ENCODE results near the gene CCDC195. TPM values are rescaled to one million over a fixed set of nuclear protein-coding genes. Genes with fewer than 3 reads are reported as not detected.

The CCDC195 gene, protein sequence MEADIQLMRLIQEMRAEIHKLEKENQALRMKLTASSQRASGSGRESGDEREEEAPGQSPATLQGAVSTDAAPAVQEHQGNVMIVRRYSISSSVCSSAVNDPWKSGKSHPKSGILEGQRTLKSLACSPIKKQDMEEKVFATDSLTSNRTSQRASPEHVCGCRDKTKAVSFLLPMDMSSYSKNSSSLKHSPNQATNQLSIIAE
- not detected for total RNA-seq
- long read RNA-seq, result 0 reads

- intact Hi-C loops (cut with DNase I), result no loop called here
- ATAC-seq, result no peak
- DNase-seq, result no peak
Observed at GRCh38 chr2:224716201-224716600, at the start of gene CCDC195. CCDC195 (minus strand) TSS chr2:224716365; CDS start chr2:224716365, 0 bp downstream.

- DNase-seq (no peak), ATAC-seq (no peak)
- intact Hi-C loops (cut with DNase I), result no loop called here
Observed at GRCh38 chr2:224764565-224765236, 48.5 kb upstream of the CCDC195 start.

DNA sequence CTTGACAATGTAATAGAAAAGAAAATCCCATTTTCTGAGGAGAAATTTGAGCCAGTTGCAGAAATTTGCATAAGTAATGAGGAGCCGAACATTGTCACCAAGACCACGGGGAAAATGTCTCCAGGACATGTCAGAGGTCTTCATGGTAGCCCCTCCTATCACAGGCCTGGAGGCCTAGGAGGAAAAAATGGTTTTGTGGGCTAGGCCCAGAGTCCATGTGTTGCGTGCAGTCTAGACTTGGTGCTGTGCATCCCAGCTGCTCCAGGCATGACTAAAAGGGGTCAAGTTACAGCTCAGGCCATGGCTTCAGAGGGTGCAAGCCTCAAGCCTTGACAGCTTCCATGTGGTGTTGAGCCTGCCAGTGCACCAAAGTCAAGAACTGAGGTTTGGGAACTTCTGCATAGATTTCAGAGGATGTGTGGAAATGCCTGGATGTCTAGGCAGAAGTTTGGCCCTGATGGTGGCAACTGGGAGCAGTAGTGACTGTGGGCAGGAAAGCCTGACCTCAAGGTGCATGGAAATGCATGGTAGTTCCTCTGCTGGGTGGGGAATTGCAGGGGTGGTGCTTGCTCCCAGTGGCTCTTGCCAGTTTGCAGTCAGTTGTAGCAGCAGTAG is 41.9 kb upstream of the CCDC195 start:
- ATAC-seq (no peak), DNase-seq (no peak)
- intact Hi-C loops (cut with DNase I), result no loop called here

DNA sequence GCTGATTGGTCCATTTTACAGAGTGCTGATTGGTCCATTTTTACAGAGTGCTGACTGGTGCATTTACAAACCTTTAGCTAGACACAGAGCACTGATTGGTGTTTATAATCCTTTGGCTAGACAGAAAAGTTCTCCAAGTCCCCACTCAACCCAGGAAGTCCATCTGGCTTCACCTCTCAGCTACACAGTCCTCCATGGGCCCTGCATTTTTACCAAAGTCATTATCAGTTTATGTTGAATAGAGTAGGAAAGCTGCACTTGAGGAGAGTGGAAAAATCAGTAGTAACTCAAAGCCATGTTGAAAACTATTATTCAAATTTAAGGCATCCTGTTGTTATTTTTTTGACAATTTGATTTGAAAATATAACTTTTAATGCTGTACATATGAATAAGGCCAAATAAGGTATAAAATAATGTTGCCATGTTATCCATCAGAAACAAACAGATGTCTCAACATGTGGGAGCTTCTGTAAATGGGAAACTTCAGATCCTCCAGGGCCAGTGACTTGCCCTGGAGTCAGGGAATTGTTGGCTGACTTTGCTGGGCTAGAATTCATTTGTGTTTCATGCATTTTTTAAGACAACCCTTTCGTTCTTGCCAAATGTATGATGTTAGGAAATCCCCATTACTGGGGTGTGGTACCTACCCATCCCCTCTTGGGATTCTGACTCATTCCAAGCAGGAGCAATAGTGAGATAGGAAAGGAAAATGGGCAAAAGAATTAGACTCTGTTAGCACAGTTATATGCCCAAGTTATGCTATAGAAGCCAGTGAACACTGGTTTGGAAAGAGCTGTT is 37.8 kb upstream of the CCDC195 start:
- peak; percentile 44 to 84 for ATAC-seq
- no peak for DNase-seq
- intact Hi-C loops (cut with DNase I), result no loop called here

- ATAC-seq, result no peak
- intact Hi-C loops (cut with DNase I), result no loop called here
- no peak for DNase-seq
Observed at GRCh38 chr2:224751996-224752698, 36.0 kb upstream of the CCDC195 start.

DNA sequence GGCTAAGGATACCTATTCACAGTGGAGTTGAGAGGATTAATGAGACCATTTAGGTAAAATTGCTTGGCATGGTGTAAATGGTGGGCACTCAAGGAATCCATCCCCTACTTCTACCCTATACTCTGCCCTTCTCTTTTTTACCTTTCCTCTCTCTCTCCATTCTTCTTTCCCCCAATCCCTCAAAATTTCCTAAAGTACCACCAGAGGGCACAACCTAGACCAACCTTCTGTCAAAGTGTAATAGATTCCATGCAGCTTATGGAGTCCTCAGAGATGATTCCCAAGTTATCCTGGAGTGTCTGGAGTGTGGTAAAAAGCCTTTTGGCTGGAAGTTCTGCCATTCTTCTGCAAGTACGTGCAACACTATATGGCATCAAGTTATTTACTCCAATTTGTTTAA is 33.0 kb upstream of the CCDC195 start:
- DNase-seq (no peak), ATAC-seq (no peak)
- intact Hi-C loops (cut with DNase I), result no loop called here

GRCh38 chr2:224747765-224748164 is 31.6 kb upstream of the CCDC195 start:
- DNase-seq, result no peak

DNA sequence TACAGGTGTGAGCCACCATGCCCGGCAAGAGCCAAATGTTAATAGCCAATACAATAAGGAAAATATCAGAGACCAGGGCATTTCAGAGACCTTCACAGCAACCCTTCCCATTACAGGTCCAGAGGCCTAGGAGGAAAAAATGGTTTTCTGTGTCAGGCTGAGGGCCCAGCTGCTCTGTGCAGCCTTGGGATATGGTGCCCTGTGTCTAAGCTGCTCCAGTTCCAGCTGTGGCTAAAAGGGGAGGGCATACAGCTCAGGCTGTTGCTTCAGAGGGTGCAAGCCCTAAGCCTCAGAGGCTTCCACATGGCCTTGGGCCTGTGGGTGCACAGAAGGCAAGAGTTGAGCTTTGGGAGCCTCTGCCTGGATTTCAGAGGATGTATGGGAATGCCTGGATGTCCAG is 20.1 kb upstream of the CCDC195 start:
- intact Hi-C loops (cut with DNase I), result no loop called here
- no peak for DNase-seq
- no peak for ATAC-seq

More at GRCh38 chr2:224747765-224748164, 31.6 kb upstream of the CCDC195 start:
- intact Hi-C loops (cut with DNase I), result no loop called here
- peak; percentile 61 to 72 for ATAC-seq

DNA sequence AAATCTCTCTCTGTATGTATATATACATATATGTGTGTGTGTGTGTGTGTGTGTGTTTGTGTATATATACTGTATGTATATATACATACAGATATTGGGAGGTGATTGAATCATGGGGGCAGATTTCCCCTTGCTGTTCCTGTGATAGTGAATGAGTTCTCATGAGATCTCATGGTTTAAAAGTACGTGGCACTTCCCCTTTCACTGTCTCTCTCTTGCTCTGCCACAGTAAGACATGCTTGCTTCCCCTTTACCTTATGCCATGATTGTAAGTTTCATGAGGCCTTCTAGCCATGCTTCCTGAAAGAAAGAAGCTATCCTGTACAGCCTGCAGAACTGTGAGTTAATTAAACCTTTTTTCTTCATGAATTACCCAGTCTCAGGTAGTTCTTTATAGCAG is 18.8 kb upstream of the CCDC195 start:
- ATAC-seq (no peak), DNase-seq (no peak)
- intact Hi-C loops (cut with DNase I), result no loop called here

GRCh38 chr2:224731665-224732064 is 15.5 kb upstream of the CCDC195 start:
- intact Hi-C loops (cut with DNase I), result no loop called here
- DNase-seq, result no peak
- no peak for ATAC-seq

GRCh38 chr2:224729435-224729834 is 13.3 kb upstream of the CCDC195 start:
- DNase-seq, result no peak
- intact Hi-C loops (cut with DNase I), result no loop called here
- no peak for ATAC-seq

DNA sequence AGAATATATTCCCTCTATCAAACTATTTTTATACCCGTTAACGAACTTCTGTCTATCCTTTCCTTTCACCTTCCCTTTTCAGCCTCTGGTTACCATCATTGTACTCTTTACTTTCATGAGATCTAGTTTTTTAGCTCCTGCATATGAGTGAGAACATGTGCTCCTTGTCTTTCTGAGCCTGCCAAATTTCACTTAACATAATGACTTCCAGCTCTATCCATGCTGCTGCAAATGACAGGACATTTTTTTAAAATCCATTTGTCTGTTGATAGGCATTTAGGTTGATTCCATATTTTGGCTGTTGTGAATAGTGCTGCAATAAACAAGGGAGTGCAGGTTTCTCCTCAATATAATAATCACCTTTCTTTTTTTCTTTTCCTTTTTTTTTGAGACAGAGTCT is 8.2 kb upstream of the CCDC195 start:
- intact Hi-C loops (cut with DNase I), result no loop called here
- DNase-seq (no peak), ATAC-seq (no peak)

DNA sequence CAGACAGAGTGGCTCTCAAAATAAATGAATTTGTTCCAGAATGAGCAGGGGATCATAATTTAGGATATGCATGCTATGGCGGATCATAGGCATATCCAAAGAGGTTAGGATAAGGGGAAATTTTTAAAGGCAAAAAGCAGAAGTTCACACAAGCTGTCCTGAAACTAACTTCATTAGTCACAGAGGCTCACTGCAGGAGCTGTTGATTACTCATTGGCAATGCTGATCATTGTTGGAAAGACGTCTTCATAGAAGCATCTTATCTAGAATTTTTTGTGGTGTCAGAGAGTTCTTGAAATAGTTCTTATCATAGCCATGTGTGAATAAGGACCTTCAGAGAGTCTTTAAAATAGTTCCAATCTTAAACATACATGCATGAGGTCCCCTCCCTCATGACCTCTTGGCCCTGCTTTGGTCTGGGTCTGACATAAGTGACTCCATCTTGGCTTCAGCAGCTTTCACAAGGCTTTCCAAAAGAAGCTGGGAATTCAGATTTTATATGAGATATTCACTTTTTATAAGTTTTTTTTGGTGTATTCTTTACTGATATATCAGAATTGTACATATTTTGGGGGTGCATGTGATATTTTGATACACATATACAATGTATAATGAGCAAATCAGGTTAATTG is 7.5 kb upstream of the CCDC195 start:
- DNase-seq (no peak), ATAC-seq (no peak)
- intact Hi-C loops (cut with DNase I), result no loop called here

- ATAC-seq, result no peak
- no peak for DNase-seq
- intact Hi-C loops (cut with DNase I), result no loop called here
Observed at GRCh38 chr2:224722770-224723169, 6.6 kb upstream of the CCDC195 start.

DNA sequence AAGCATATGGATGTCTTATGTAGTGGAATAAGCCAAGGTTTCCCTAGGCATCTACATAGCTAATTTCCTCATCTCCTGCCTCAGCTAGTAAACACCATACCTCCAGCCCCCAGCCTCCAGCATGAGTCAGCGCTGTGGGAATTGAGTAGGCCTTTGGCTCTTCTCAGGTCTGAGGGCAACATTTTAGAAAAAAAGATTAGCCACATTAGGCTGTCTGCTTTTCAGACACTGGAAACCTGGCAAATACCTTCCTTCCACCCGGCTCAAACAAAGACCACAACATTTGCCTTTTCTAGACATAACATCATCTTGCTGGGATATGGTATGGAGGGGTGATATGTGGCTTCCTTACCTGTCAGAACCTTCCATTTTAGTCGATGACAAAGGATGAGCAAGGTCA is 6.1 kb upstream of the CCDC195 start:
- intact Hi-C loops (cut with DNase I), result no loop called here
- no peak for ATAC-seq
- DNase-seq, result no peak

GRCh38 chr2:224716921-224717320 is 756 bp upstream of the CCDC195 start:
- ATAC-seq, result no peak
- intact Hi-C loops (cut with DNase I), result no loop called here
- DNase-seq, result no peak

DNA sequence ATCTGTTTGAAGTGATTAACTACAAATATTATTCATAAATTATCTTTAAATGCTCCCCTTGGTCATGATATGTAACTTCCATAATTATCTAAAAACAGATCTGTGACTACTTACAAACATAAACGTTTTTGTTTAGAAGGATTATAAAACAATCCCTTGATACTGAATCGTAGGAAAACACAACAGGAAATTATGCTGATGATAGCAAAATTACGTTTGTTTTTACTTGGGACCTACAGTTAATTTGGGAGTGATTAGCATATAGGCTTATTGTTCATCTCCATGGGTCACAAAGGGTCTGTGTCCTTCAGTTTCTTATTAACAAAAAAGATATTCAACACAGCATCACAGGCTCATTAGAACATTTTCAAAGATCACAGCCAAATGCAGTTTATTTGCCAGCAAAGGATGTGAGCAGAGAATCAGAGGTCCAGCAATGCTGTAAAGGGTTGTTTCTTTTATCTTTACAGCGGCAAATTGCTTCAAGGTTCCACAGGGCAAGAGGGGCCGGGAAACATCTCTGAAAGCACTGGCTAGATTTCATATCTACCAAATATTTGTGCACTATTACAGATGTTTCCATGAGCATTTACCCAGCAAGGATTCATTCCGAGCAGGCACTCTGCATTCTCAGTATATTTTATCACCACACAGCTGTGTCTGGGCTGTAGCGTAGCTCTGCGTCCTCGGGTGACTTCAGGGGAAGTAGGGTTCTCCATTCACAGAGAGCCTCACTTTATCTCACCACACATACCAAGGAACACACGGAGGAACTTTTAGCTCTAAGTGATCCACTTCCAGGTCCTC is 4.1 kb downstream of the CCDC195 start:
- DNase-seq (no peak), ATAC-seq (peak in 1 of 2 donors; percentile 74)
- intact Hi-C loops (cut with DNase I), result no loop called here

DNA sequence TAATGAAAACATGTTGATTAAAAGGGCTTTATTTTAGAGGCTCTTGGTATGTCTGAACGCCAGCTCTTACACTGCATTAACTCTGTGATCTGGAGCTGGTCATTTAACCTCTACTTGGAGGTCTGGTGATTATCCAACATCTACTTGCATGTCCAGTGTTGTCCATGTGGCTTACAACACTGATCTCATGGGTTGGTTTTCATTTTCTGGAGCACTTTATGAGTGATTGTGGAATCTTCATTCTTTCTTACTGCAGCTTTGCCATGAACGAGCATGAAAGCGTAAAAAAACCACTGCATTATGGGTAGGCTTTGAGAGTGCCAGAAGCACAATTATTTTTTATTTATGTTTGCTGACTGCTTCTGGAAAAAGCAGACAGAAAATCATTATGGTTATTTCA is 4.8 kb downstream of the CCDC195 start:
- ATAC-seq (no peak), DNase-seq (no peak)
- intact Hi-C loops (cut with DNase I), result no loop called here

All from left cardiac atrium (tissue), 4 donors.